Fibroblast of lung (primary cell): ENCODE data around the gene NSMCE3.

Source experiments
- EZH2 ChIP-seq: IDR thresholded peaks from 2 replicates; pipeline ENCODE4 v1.5.1; 2012; ENCODE audit warnings: low read length, control low read depth, mild to moderate bottlenecking; ENCODE audit errors: missing control alignments
- TF ChIP-seq, protein P1 (sequence below), 2 donors: IDR thresholded peaks in 1 of 2; conservative IDR thresholded peaks in 1 of 2; 1 replicate in 1 of 2; 2 replicates in 1 of 2; pipeline ENCODE4 v1.5.1; 2011 to 2012; ENCODE audit warnings: low read length in 2 of 2, control low read depth in 1 of 2, inconsistent platforms in 1 of 2, low read depth in 1 of 2, mild to moderate bottlenecking in 1 of 2

DNA sequence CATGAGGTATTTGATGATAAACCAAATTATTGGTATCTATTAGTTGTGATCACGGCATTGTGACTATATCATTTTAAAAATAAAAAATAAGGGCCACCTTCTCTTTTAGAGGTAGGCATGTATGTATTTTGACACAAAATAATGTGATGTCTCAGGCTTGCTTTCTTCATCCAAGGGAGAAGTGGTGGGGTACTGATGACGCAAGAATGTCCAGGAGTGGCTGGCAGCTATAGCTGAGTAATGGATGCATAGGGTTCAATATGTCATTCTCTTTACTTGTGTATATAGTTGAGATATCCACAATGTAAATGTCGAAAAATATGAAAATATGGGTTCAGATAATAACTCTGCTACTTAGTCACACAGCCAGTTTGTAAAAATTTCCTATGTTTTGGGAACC lies 46.8 kb upstream of the NSMCE3 start:
- TF ChIP-seq, protein P1, sequence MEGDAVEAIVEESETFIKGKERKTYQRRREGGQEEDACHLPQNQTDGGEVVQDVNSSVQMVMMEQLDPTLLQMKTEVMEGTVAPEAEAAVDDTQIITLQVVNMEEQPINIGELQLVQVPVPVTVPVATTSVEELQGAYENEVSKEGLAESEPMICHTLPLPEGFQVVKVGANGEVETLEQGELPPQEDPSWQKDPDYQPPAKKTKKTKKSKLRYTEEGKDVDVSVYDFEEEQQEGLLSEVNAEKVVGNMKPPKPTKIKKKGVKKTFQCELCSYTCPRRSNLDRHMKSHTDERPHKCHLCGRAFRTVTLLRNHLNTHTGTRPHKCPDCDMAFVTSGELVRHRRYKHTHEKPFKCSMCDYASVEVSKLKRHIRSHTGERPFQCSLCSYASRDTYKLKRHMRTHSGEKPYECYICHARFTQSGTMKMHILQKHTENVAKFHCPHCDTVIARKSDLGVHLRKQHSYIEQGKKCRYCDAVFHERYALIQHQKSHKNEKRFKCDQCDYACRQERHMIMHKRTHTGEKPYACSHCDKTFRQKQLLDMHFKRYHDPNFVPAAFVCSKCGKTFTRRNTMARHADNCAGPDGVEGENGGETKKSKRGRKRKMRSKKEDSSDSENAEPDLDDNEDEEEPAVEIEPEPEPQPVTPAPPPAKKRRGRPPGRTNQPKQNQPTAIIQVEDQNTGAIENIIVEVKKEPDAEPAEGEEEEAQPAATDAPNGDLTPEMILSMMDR (conservative IDR thresholded peaks at IDR 0.05 in 1 of 2, IDR thresholded peaks at IDR 0.05 in 1 of 2; ENCODE audit: low read depth in 1 of 2, low read length in 2 of 2) = no peak
- no peak for TF ChIP-seq EZH2
